H1 (cell line): ENCODE data around the gene MYL5. TPM values are rescaled to one million over a fixed set of nuclear protein-coding genes. Genes with fewer than 3 reads are reported as not detected.
"Not testable (repeated sequence)": the region's sequence is repeated elsewhere in the genome, so short reads cannot be mapped to it uniquely, and the experiment has no call there.

Experiments
- CTCF ChIA-PET: fragments of 300-600 bp; sonication (Branson Sonifier 250); formaldehyde crosslinking; loops from one replicate; lab custom pipeline; 2021; ENCODE audit not compliant: partially characterized antibody; lab: Charles Lee
- POLR2A ChIA-PET: fragments of 300-600 bp; sonication (Branson Sonifier 250); formaldehyde crosslinking; loops from one replicate; lab custom pipeline; 2021; ENCODE audit warnings: inconsistent platforms; ENCODE audit not compliant: partially characterized antibody; lab: Charles Lee
- DNase-seq, 2 experiments: peaks; one replicate each; pipeline versions ENCODE4 v3.0.0 to v3.0.0-alpha.2; 2010 to 2022; ENCODE audit warnings: low spot score in 2 of 2, low read depth in 1 of 2, mixed read lengths in 1 of 2
- FAIRE-seq: peaks from 2 replicates; lab custom pipeline; 2011; peaks lifted over from hg19 to GRCh38; lab: Jason Lieb, UNC
- H2AFZ ChIP-seq: 2 replicates; pipeline ENCODE4 v1.8.1; 2012; ENCODE audit warnings: low read length, inconsistent platforms
- H2AK5ac ChIP-seq: 2 replicates; pipeline ENCODE4 v1.6.1; 2013; ENCODE audit warnings: low read depth, low read length
- H2BK120ac ChIP-seq: replicated peaks from 2 replicates; pipeline ENCODE3; 2013; ENCODE audit warnings: low read depth, low read length, inconsistent platforms
- H2BK12ac ChIP-seq: 2 replicates; pipeline ENCODE4 v1.6.1; 2013; ENCODE audit warnings: low read depth, low read length
- H2BK15ac ChIP-seq: 2 replicates; pipeline ENCODE4 v1.6.1; 2013; ENCODE audit warnings: low read length
- H2BK20ac ChIP-seq: 2 replicates; pipeline ENCODE4 v1.6.1; 2013; ENCODE audit warnings: low read length
- H2BK5ac ChIP-seq: 2 replicates; pipeline ENCODE4 v1.6.1; 2013; ENCODE audit warnings: low read depth, low read length
- H3K14ac ChIP-seq: 2 replicates; pipeline ENCODE4 v1.6.1; 2013; ENCODE audit warnings: inconsistent platforms; ENCODE audit not compliant: insufficient read length
- H3K18ac ChIP-seq: 2 replicates; pipeline ENCODE4 v1.6.1; 2013; ENCODE audit warnings: low read length; ENCODE audit errors: extremely low read depth
- H3K23ac ChIP-seq: 2 replicates; pipeline ENCODE4 v1.6.1; 2013; ENCODE audit warnings: inconsistent platforms; ENCODE audit not compliant: insufficient read length
- H3K23me2 ChIP-seq: 2 replicates; pipeline ENCODE4 v1.6.1; 2013; ENCODE audit warnings: low read depth, low read length
- H3K27ac ChIP-seq: 2 replicates; pipeline ENCODE4 v1.6.1; 2011; ENCODE audit warnings: low read depth, low read length, inconsistent platforms
- H3K27me3 ChIP-seq, 4 experiments: replicated peaks in 1 of 4; 1 replicate in 1 of 4; 2 replicates in 3 of 4; pipeline versions ENCODE4 v1.6.1 to v1.8.1; 2011 to 2013; ENCODE audit warnings: low read length in 3 of 4, mild to moderate bottlenecking in 3 of 4, inconsistent platforms in 2 of 4, mixed read lengths in 2 of 4, moderate library complexity in 1 of 4; ENCODE audit not compliant: control insufficient read depth in 3 of 4, insufficient read depth in 3 of 4; ENCODE audit errors: extremely low read depth in 1 of 4
- H3K36me3 ChIP-seq, 4 experiments: 2 replicates each; pipeline versions ENCODE4 v1.6.1 to v1.8.1; 2011 to 2013; ENCODE audit warnings: mild to moderate bottlenecking in 4 of 4, low read length in 3 of 4, moderate library complexity in 2 of 4, control low read depth in 1 of 4, inconsistent platforms in 1 of 4; ENCODE audit not compliant: insufficient read depth in 4 of 4, control insufficient read depth in 2 of 4
- H3K4ac ChIP-seq: replicated peaks from 2 replicates; pipeline ENCODE3; 2013; ENCODE audit warnings: low read length, low read depth, mixed read lengths, inconsistent platforms; ENCODE audit not compliant: insufficient read length
- H3K4me1 ChIP-seq, 4 experiments: replicated peaks in 1 of 4; 1 replicate in 1 of 4; 2 replicates in 3 of 4; pipeline versions ENCODE4 v1.6.1 to v1.8.1; 2011 to 2013; ENCODE audit warnings: low read length in 3 of 4, inconsistent platforms in 2 of 4, mixed read lengths in 1 of 4; ENCODE audit not compliant: insufficient read depth in 4 of 4, control insufficient read depth in 3 of 4
- H3K4me2 ChIP-seq, 2 experiments: 2 replicates each; pipeline versions ENCODE4 v1.6.1 to v1.8.1; 2011 to 2013; ENCODE audit warnings: low read depth in 2 of 2, low read length in 2 of 2, control low read depth in 1 of 2, inconsistent platforms in 1 of 2, mild to moderate bottlenecking in 1 of 2; ENCODE audit not compliant: insufficient read depth in 1 of 2
- H3K4me3 ChIP-seq, 4 experiments: fragments of 200-600, 300-600 bp in 1 of 4; sonication (generic), shearing (Covaris generic), sonication (Bioruptor Twin) in 1 of 4; 2 replicates each; pipeline versions ENCODE4 v1.5.1 to v1.8.1; 2011 to 2016; ENCODE audit warnings: low read length in 4 of 4, low read depth in 3 of 4, control low read depth in 2 of 4, inconsistent platforms in 2 of 4, mild to moderate bottlenecking in 2 of 4, mixed read lengths in 1 of 4, moderate library complexity in 1 of 4; ENCODE audit not compliant: insufficient read depth in 2 of 4; ENCODE audit errors: extremely low read depth in 1 of 4
- H3K56ac ChIP-seq: replicated peaks from 2 replicates; pipeline ENCODE3; 2013; ENCODE audit warnings: low read depth, mild to moderate bottlenecking, mixed read lengths, low read length, inconsistent platforms; ENCODE audit not compliant: insufficient read length
- H3K79me1 ChIP-seq: 2 replicates; pipeline ENCODE4 v1.6.1; 2013; ENCODE audit warnings: low read depth, low read length, control low read depth
- H3K79me2 ChIP-seq, 2 experiments: 2 replicates each; pipeline versions ENCODE4 v1.6.1 to v1.8.1; 2012 to 2013; ENCODE audit warnings: low read length in 2 of 2, mild to moderate bottlenecking in 2 of 2, inconsistent platforms in 1 of 2; ENCODE audit not compliant: insufficient read depth in 2 of 2, control insufficient read depth in 1 of 2
- H3K9ac ChIP-seq, 4 experiments: replicated peaks in 1 of 4; 1 replicate in 1 of 4; 2 replicates in 3 of 4; pipeline versions ENCODE4 v1.6.1 to v1.8.1; 2011 to 2013; ENCODE audit warnings: low read depth in 3 of 4, low read length in 3 of 4, control low read depth in 2 of 4, mild to moderate bottlenecking in 2 of 4, moderate library complexity in 2 of 4, inconsistent platforms in 1 of 4; ENCODE audit errors: extremely low read depth in 1 of 4
- H3K9me3 ChIP-seq, 2 experiments: 2 replicates each; pipeline versions ENCODE4 v1.6.1 to v1.8.1; 2012 to 2013; ENCODE audit warnings: mild to moderate bottlenecking in 2 of 2, moderate library complexity in 2 of 2, control low read depth in 1 of 2, inconsistent platforms in 1 of 2, low read depth in 1 of 2, low read length in 1 of 2, mixed read lengths in 1 of 2; ENCODE audit not compliant: insufficient read depth in 2 of 2
- H4K20me1 ChIP-seq, 2 experiments: replicated peaks in 1 of 2; 2 replicates each; pipeline versions ENCODE3 to v1.8.1; 2011 to 2013; ENCODE audit warnings: inconsistent platforms in 2 of 2, low read length in 2 of 2, mild to moderate bottlenecking in 1 of 2; ENCODE audit not compliant: insufficient read depth in 2 of 2, control insufficient read depth in 1 of 2
- H4K5ac ChIP-seq: 2 replicates; pipeline ENCODE4 v1.6.1; 2013; ENCODE audit warnings: low read length, low read depth, mixed read lengths, inconsistent platforms; ENCODE audit not compliant: insufficient read length
- H4K8ac ChIP-seq: 2 replicates; pipeline ENCODE4 v1.8.0; 2013; ENCODE audit warnings: mild to moderate bottlenecking, moderate library complexity, low read length, inconsistent platforms; ENCODE audit not compliant: insufficient read depth; ENCODE audit errors: extremely low read depth
- H4K91ac ChIP-seq: replicated peaks from 2 replicates; pipeline ENCODE3; 2013; ENCODE audit warnings: low read length, mixed read lengths, inconsistent platforms; ENCODE audit not compliant: insufficient read length
- TAF7 ChIP-seq: optimal IDR thresholded peaks from 2 replicates; pipeline ENCODE3; 2011; ENCODE audit warnings: low read depth, mild to moderate bottlenecking, inconsistent platforms, low read length, moderate library complexity, borderline replicate concordance
- WGBS, 2 experiments: shearing (Covaris generic) in 1 of 2; methylation state at CpG; one replicate each; pipeline versions ENCODE4 v1.1.6 to v1.1.7; 2013 to 2015; ENCODE audit warnings: low lambda C conversion rate in 2 of 2, mixed read lengths in 2 of 2, inconsistent platforms in 1 of 2, low coverage in 1 of 2, missing lambda C conversion rate in 1 of 2; ENCODE audit not compliant: insufficient replicate concordance in 2 of 2, insufficient coverage in 1 of 2, insufficient read length in 1 of 2; ENCODE audit errors: extremely low coverage in 1 of 2, missing lambda C conversion rate in 1 of 2; 5-methylcytosine and 5-hydroxymethylcytosine counted together
- polyA plus RNA-seq, 7 experiments: library from polyadenylated mRNA; depleted of rRNA in 3 of 7; stranded (reverse) in 5 of 7; unstranded in 2 of 7; fragments of >200 nt in 5 of 7; fragments of 200-250 nt in 2 of 7; gene quantifications; 1 replicate in 5 of 7; 2 replicates in 1 of 7; 4 replicates in 1 of 7; pipeline versions ENCODE4 v1.2.1 to v1.2.3, GENCODE V29; 2011 to 2013; ENCODE audit warnings: missing spikeins in 2 of 7, mixed read lengths in 2 of 7
- total RNA-seq: library from RNA; stranded (reverse); fragmentation: NEBNext Ultra II Directional; extraction: Animal tissue kit (Norgen Biotek cat#: 25700); gene quantifications from 2 replicates; pipeline ENCODE4 v1.2.1, GENCODE V29; 2021

MYL5 gene
- total and polyA plus RNA-seq, 2 of the 8 experiments (the other 6 are each of a cell fraction or from before 2014, with no cell fraction given) = 5.7 to 6.8 TPM

GRCh38 chr4:706083-706633 is 31.8 kb downstream of the MYL5 start:
- H3K27ac ChIP-seq = peak overlapping the region; percentile 91
- H3K79me2 ChIP-seq = peaks cover 9 to 45% of the 10 kb centered on the region in 2 experiments
- 16% methylated on average over 20 of the region's 21 CpGs; no CpG with 5 or more reads in 1 of the 2 experiments for WGBS, 2 experiments

More at GRCh38 chr4:706083-706633, 31.8 kb downstream of the MYL5 start:
- H2AK5ac ChIP-seq, H2AFZ ChIP-seq, H2BK120ac ChIP-seq, FAIRE-seq, H3K27me3 ChIP-seq, CTCF ChIA-PET, H2BK12ac ChIP-seq, H3K9me3 ChIP-seq, H2BK20ac ChIP-seq, H2BK15ac ChIP-seq, DNase-seq, H4K5ac ChIP-seq, POLR2A ChIA-PET, H3K14ac ChIP-seq, H3K36me3 ChIP-seq, H3K23ac ChIP-seq, H3K4me1 ChIP-seq: not testable (repeated sequence)
- peak overlapping the region; percentile 69 for H3K4ac ChIP-seq
- H3K4me3 ChIP-seq = peak overlapping the region; percentile 84 to 98 (median 90)
- H3K23me2 ChIP-seq = peaks cover 12% of the 10 kb centered on the region; the same call in 1 of the 2 replicates
- H2BK5ac ChIP-seq = peak overlapping the region; percentile 35; the same call in 1 of the 2 replicates
- peak overlapping the region; percentile 92 for H4K8ac ChIP-seq
- peaks cover 22% of the 10 kb centered on the region for H3K79me1 ChIP-seq
- H4K20me1 ChIP-seq = peaks cover 10 to 28% of the 10 kb centered on the region in 2 experiments
- H4K91ac ChIP-seq = peak overlapping the region; percentile 54
- H3K4me2 ChIP-seq = peak overlapping the region; percentile 68 to 96
- peak; percentile 39 for TF ChIP-seq TAF7
- H3K18ac ChIP-seq = peak overlapping the region; percentile 71
- peak overlapping the region; percentile 90 for H3K56ac ChIP-seq
- H3K9ac ChIP-seq = peak overlapping the region; percentile 91 to 100 (median 94)
